Stimulated activated CD4-positive, alpha-beta T cell treated with anti-CD3 and anti-CD28 coated beads, Interleukin-1b, Interleukin-23, amount 100 ng/mL, for 48 hours (primary cell): Measurements from ENCODE around the gene ABCA4.
"Not testable (repeated sequence)": the region's sequence is repeated elsewhere in the genome, so short reads cannot be mapped to it uniquely, and the experiment has no call there.

Experiments used
- DNase-seq: peaks from one replicate; pipeline ENCODE4 v3.0.0-alpha.2; 2020

Gene ABCA4

DNA sequence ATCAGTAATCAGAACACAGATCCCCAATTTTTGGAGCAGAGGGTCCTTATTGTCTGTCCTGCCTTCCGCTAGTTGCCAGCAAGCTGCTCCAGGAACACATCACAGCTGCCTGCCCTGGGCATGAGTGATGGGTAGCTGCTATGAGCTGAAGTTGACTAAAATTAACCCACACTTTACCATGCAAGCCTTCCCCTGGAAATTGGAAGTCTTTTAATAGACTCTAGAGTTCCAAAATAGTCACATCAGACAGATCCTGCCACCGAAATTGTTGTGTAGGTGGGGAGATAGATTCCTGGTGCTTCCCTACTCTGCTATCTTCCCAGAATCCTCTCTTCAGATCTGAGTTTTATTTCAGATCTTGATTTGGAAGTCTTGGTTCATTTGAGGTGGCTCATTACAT, 148.6 kb downstream of the ABCA4 start:
- no peak for DNase-seq

DNA sequence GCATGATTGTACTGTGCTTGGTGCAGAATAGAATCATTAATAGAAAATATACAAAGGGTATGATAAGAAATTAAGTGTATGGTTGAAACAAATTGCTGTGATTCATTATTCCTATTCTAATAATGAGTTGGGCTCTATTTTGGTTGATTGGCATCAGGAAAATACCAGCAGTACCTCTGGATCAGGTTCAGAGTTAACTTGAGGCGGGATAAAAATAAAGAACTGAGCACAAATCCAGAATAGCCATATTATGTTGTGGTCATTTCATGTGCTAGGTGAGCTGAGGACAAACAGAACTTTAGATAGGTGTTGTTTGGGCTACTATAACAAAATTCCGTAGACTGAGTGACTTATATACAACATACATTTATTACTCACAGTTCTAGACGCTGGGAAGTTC, 151.1 kb downstream of the ABCA4 start:
- DNase-seq = no peak

DNA sequence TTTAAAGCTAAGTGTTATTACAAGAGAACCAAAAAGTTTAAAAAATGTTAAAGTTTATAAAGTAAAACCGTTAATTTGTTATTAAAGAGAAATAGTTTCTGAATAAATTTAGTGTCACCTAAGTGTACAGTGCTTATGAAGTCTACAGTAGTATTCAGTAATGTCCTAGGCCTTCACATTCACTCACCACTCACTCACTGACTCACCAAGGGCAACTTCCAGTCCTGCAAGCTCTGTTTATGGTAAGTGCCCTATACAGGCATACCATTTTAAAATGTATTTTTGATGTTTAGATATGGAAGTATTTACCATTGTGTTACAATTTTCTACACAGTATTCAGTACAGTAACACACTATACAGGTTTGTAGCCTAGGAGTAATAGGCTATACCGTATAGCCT, 151.6 kb downstream of the ABCA4 start:
- DNase-seq = no peak

DNA sequence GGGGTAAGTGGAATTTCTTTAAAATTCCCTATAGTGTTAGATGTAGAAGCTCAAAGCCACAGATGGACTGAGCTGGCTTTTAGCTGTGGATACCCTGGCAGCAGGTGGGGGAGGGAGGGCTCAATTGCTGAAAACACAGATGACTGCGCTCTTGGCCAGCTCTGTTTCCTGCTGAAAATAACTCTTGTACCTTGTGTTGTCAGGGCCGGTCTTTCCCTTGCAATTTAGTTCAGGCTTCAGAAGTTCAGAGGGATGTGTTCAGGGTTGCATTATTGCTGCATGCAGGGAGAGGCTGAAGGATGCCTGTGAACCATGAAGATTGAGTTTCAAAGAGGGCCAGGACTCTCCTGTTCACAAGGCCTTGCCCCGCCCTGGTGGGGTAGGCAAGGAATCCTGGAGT, 153.6 kb downstream of the ABCA4 start:
- no peak for DNase-seq

DNA sequence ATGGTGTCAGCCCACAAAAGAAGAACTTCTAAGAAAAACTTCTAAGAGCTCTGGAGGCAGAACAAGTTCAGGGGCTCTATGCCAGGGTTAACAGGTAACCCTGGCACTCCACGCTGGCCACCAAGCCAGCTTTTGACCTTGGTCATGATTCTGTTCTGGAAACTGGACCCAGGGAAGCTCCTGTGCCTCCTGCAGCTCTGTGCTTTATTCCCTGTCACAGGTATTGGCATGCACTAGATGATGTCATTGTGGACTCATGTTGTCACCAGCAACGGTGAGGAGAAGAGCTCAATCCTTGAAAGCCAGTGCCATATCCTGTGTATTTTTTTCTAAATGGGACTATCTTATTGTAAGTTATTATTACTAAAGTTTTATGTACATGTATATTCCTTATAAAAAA, 155.1 kb downstream of the ABCA4 start:
- DNase-seq = no peak

DNA sequence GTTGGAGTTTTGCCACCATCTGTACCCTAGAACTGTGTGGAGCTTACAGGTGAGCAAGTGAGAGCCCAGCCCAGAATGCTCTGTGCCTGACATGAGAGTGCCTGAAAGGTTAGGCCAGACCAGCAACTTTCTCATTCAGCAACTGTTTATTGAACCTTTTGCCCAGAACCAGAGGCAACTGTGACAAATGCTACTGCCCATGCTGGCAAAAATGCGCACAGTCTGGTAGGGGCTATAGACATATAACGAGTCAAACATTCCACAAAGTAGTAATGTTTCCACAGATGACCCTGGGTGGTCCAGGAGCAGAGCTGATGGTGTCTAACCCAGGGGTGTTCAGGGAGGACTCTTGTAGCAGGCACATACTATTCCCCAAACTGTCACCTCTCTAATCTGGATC, 155.7 kb downstream of the ABCA4 start:
- DNase-seq = no peak

DNA sequence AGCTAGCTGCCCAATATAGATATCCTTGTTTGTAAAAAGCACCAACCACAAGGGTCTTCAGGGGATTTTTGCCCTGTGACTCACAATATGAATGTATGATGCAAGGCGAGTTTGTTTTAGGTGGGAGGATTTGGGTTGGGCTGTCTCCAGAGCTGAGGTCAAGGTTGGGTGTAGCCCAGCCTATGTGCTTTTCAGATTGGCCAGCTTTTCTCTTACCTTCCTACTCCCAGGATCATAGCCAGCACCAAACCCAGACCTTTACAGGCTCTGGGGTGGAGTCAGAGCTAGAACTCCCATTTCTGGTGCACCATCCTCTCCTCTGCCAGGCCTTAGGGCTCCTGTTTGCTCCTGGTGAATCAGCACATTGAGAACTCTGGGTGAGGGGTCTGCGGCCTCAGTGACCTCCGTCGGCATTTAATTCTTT, 156.2 kb downstream of the ABCA4 start:
- no peak for DNase-seq

DNA sequence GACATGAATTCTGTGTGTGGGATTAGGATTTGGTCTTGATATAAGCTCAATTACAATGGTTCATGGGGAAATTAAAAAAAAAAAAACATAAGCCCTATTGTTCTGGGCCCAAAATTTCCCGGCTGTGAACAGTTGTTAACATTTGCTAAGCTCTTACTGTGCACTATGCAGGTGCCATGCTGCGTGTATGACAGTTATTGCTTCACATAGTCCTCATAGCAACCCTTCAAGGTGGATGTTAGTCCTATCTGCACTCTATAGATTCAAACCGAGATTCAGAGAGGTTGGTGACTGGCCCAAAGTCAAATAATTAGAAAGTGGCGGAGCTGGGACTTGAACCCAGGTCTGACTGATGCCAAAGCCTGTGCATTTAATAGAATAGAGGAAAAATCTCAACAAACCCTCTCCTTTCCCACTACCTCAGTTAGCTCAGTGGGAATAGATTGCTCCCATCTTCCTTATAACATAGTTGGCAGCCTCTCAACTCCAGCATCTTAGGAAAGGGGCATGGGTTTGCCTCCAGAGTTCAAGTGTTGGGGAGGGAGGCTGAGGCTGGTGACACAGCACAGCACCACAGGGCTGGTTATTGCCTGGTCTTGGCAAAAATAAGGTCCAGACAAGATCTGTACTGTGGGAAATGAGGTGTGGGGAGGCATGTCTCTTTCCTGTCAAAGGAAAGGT, 156.7 kb downstream of the ABCA4 start:
- no peak for DNase-seq

DNA sequence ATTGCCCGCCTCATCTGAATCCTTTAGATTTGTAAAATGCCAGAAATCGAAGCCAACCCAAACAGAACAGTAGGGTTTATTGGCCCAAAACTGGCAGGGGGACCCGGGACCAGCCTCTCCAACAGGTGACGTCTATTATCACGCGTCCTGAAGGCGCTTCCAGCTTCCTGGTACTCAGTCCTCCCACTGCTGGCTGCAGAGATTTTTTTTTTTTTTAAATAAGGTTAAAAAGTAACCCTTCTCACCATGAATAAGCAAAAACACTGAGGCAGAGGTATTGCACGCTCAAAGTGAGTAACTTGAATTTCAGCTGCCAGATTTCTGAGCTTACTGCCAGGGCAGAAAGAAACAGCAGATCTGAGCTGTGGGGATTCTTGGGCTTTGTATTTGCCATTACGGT, 157.4 kb downstream of the ABCA4 start:
- DNase-seq = no peak

DNA sequence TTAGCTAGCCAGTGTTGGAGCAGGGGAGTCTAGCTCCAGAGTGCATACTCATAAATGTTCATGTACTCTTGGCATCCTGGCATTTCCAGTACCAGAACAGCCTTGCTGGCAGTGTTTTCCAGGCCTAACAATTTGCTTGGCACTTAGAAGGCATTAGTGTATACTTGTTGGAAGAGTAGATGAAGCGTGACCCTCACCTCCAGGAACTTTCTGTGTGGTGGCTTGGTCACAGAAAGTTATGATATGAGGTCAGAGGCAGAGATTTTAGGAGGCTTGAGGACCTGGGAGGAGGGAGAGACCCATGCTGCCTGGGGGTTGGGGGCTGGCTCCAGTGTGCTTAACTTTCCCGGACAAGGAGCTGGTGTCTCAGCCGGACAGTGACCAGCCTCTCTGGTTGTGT, 159.0 kb downstream of the ABCA4 start:
- no peak for DNase-seq

DNA sequence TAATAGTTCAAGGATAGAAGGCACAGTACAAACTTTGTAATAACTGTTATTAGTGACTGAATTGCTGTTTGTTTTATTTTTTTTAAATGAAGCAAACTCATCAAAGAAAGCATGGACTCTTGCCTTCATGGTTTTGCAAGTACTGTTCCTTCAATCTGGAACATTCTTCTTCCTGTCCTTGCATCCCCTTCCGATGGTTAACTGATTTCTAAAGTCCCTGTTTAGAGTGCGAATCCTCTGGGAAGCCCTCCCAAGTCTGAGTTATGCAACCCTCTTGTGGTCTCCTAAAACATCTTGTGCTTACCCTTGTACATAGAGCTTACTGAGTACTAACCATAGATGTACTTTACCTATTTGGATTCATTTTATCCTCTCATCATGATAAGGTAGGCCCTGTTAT, 159.5 kb downstream of the ABCA4 start:
- DNase-seq = no peak

DNA sequence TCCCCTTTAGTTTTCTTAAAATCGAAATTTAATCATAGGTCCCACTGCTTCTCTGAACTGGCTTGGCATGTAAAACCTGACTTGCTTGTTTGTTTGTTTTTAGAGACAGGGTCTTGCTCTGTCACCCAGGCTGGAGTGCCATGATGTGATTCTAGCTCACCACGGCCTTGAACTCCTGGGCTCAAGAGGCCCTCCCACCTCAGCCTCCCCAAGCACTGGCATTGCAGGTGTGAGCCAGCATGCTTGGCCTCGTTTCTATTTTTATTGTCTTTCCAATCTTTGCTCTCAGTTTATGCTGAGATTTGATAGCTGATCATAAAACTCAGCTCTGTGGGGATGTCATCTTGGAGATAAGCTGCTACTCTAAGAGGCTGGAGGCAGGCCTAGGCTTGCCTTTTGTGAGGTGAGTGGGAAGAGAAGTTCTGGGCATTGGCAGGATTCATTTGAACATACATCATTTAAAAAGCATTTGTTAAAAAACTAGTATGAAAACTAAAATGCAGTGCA, 160.3 kb downstream of the ABCA4 start:
- DNase-seq = no peak

DNA sequence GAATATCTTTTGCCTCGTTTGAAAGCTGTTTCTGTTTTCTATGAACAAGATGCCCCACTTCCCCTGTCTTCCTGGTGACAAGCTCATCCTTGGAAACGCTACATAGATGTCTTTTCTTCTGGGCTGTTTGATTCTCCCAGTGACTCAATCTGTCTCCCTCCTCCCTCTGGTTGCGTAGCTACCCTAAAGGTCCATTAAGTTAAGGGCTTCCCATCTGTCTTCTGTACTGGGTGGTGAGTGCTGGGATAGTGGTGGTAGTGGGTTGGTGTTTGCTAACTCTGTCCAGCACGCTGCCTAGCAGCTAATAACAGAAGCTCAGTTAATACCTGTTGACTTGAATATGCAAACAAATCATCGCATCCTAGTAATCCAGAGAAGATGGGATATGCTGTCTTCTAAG, 161.5 kb downstream of the ABCA4 start:
- no peak for DNase-seq

DNA sequence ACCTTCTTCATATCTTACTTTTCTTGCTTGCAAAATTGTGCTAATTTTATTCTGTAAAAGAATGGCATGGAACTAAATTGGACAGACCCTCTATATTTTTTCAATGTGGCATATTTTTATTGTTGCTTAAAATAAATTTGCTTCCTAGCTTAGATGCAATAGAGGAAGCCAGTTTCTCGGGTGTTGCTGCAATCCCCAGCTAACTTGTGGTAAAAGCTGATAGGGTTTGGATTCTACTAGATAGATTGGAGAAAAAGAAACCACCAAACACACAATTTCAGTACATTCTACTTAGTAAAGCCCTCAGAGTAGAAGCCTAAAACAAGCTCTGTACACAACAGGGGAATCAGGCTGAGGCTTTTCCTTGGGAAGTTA, 162.2 kb downstream of the ABCA4 start:
- DNase-seq = no peak

DNA sequence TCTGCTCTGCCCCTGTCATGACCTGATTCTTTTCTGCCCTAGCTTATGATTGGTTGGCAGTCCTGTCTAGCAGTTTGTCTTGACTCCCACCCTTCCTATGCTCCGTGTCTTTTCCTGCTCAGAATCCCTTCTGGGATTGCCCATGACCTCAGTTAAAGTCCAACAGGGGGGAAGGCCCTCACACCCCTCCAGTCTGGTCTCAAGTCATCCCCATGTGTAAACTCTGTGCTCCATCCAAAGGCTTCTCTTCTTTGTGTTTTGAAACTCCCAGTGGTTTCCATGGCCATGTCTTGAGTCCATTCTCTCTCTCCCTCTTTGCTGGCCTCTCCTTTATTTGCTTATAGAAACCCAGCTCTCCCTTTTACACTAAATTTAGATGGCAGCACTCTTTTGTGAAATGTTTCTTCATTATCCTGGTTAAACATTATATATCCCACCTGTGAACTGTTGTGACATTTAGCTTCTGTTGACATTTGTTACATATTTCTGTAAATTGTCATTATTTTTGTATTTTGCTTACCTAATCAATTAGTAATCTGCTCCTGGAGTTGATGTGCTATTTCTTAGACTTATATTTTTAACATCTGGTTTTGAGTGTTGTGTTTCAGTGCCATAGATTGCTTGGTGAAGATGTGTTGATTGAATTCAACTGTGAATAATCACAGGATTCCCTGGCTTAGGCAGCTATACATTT, 162.8 kb downstream of the ABCA4 start:
- DNase-seq = no peak

DNA sequence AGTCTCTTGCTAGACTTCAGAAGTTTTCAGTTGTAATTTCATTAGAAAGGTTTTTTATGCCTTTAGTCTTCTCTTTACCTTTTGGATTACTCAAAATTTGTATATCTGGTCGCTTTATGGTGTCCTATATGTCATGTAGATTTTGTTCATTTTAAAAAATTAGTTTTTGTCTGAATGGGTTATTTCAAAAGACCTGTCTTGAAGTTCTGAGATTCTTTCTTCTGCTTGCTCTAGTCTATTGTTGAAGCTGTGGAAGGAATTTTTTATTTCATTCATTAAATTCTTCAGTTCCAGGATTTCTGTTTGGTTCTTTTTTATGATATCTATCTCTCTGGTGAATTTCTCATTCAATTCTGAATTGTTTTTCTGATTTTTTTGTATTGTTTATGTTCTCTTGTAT, 165.2 kb downstream of the ABCA4 start:
- DNase-seq = no peak

DNA sequence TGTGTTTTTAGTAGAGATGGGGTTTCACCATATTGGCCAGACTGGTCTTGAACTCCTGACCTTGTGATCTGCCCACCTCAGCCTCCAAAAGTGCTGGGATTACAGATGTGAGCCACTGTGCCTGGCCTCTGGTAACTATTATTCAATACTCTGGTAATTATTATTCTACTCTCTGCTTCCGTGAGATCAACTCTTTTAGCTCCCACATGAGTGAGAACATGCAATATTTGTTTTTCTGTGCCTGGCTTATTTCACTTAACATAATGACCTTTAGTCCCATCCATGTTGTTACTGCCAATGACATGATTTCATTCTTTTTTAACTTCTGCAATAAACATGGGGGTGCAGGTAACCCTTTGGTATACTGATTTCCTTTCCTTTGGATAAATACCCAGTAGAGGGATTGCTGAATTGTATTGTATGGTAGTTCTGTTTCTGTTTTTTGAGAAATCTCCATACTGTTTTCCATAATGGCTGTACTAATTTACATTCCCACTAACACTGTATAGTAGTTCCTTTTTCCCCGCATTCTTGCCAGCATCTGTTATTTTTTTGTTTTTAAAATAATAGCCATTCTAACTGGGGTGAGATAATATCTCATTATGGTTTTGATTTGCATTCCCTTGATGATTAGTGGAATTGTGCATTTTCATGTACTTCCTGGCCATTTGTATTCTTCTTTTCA, 173.8 kb downstream of the ABCA4 start:
- DNase-seq = not testable (repeated sequence)
